ENCODE data around the gene ZDHHC20. TPM values are rescaled to one million over a fixed set of nuclear protein-coding genes. Genes with fewer than 3 reads are reported as not detected.

ZDHHC20 gene
- total RNA-seq: 95.6 TPM

DNA sequence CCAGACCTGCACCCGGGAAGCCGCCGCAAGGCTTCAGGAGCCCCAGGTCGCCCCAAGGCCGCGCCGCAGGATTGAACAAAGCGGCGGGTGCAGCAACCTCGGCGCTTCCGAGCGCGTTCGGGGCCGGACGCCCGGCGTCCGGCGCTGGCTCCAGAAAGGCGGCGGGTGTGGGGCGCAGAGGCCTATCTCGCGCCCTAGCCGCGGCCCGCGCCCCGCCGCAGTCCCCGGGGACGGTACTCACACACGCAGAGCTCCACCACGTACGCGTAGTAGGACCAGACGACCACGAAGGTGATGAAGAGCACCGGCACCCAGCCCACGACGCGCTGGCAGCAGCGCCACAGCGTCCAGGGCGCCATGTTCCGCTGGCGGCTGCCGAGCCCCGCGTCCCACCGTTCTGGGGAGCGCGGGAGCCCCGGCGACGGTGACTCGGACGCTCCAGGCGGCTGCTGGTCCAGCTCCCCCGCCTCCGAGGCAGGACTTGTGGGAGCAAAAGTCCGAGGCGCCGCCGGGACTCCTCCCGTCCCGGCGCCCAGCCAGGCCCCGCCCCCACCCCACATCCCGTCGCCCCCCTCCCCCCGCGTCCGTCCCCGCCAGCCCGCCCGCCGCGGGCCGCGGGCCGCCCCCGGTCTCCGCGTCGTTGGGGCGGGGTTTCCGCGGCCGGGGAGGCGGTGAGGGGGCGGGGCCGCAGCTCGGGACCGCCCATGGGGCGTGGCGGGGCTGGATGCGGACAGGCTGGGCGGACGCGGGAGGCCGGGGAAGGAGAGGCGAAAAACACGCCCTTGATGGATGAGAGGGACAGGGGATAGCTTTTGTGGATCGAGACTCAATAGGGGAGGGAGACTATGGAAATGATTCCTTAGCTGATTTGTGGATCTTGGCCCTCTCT is at the start of gene ZDHHC20:
Gene ZDHHC20 (minus strand): TSS at position 491 of the 889 bp plus-strand sequence. CDS start 132 bp downstream, at position 359.
- DNase-seq (ENCODE audit: low spot score): peak; percentile 92

DNA sequence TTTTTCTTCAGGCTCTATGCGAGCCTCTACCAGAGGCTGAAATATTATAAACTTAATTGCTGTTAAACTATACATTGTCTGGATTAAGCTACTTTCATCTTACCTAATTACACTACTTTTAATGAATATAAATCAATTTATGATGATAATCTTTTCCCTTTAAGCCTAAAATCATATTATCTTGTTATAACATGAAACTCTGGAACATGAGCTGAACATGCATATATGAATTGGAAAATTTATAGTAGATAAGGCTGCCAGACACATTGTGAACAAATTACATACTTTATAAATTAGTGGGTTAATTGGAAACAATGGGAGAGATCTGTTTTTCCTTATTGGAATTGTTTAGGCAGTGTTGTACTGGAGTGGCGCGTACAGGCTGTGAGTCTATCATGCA is 45.3 kb upstream of the ZDHHC20 start:
- DNase-seq (ENCODE audit: low spot score): no peak

DNA sequence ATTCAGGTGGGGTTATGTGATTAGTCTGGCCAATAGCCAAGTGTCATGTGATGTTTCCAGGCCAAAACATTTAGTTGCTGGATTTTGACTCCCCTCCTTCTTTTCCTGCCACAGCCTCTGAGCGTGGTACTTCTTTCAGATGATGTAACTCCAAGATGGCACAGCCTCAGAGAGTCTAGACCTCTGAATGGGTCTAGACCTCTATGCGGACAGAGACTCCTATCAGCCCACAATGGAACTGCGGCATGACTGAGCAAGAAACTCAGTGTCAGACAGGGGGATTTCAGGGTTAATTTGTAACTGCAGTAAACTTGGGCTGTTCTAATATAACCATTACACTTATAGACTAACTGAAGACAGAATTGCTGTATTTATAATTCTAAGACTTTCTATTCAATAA is 42.6 kb upstream of the ZDHHC20 start:
- DNase-seq (ENCODE audit: low spot score): no peak

DNA sequence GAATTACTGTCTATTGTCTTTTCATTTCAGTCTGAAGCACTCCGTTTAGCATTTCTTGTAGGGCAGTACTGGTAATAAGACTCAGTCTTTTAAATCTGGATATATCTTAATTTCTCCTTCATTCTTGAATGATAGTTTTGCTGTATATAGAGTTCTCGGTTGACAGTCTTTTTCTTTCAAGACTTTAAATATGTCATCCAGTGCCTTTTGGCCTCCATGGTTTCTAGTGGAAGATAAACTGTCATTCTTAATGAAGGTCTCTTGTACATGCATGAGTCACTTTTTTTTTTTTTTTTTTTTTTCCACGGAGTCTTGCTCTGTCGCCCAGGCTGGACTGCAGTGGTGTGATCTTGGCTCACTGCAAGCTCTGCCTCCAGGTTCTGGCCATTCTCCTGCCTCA is 27.2 kb upstream of the ZDHHC20 start:
- DNase-seq (ENCODE audit: low spot score): no peak

- DNase-seq (ENCODE audit: low spot score): no peak
These were observed 24.6 kb upstream of the ZDHHC20 start for GRCh38 chr13:21483748-21484147.

GRCh38 chr13:21481359-21481758 is 22.3 kb upstream of the ZDHHC20 start:
- DNase-seq (ENCODE audit: low spot score): no peak

DNA sequence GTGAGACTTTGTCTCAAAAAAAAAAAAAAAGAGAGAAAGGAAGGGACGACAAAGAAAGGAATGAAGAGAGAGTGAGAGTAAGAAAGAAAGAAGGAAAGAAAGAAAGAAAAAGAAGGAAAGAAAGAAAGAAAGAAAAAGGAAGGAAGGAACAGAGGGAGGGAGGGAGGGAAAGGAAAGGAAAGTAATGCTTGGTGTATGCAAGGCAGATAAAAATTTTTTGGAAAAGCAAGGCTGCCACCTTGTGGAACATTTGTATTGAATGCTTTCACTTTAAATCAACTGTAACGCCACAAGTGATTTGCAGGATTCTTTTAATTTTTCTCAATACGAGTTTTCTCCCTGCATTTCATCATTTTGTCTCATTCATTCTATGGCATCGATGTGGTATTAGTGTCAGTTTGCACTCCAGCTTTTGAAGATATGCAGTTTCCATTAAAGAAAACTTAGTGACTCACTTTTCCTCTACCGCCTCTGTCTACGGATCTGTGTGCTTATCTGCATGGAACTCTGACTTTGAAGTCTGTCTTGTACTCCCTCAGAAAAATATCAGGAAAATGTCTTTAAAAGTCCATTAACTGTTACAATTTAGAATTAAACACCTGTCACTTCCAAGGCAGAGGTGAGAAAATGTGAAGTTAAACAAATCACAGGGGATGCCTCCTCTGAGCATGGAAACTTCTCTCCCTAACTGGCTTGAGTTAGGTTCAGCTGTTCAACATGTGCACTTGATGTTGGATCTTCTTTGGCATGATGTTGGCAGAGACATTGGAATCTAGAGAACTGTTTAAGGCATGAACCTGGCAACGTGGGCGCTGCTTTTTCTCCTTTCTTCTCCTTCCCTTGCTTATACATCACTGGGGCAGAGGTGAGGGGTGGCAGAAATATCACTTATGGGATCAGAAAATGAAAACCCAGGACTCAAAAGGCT is 20.0 kb upstream of the ZDHHC20 start:
- peak; percentile 58 for DNase-seq (ENCODE audit: low spot score)

- DNase-seq (ENCODE audit: low spot score): peak; percentile 86
These were observed 17.9 kb upstream of the ZDHHC20 start for GRCh38 chr13:21476893-21477472.

DNA sequence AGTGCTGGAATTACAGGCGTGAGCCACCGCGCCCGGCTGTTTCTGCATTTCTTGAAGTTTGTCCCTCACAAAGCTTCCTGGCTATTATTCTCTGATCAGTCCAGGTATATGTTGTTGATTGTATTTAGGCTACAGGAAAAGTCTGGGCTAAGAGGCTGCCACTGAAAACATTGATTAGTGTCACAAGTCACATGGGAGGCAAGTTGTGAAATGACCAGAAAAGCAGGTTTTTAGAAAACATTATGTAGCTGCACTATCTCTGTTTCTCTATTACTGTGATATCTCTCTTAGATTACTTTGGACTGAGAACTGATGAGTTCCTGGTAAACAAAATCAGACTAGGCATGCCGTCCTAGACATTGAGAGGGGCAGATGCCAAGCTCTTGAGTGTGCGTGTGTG is 16.0 kb upstream of the ZDHHC20 start:
- no peak for DNase-seq (ENCODE audit: low spot score)

DNA sequence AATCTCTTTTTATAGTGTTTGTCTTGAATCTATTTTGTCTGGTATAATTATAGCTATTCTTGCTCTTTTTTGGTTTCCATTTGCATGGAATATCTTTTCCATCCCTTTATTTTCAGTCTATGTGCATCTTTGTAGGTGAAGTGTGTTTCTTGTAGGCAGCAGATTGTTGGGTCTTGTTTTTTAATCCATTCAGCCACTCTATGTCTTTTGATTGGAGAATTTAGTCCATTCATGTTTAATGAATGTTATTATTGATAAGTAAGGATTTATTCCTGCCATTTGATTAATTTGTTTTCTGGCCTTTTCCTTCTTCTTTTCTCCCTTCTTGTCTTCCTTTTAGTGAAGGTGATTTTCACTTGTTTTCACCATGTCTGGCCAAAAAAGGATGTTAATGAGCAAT is 11.7 kb upstream of the ZDHHC20 start:
- DNase-seq (ENCODE audit: low spot score): no peak

- DNase-seq (ENCODE audit: low spot score): no peak
These were observed 7.4 kb upstream of the ZDHHC20 start for GRCh38 chr13:21466527-21466926.

- DNase-seq (ENCODE audit: low spot score): peak; percentile 76
These were observed 6.6 kb upstream of the ZDHHC20 start for GRCh38 chr13:21465710-21466160.

- no peak for DNase-seq (ENCODE audit: low spot score)
These were observed 4.3 kb upstream of the ZDHHC20 start for GRCh38 chr13:21463424-21463823.

DNA sequence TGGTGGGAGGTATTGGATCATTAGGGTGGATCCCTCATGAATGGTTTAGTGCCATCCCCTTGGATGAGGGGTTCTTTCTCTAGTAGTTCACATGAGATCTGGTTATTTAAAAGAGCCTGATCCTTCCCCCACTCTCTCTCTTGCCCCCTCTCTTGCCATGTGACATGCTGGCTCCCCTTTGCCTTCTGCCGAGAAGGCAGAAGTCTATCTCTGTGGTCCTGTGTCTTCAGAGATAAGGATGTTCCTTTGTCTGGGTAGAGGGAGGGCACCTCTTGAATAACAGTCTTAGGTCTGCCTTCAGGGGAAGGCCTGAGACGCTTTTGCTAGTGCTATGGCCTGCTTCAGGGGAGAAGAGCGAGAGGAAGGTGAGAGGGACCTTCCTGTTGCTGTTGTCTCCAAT is 2.0 kb upstream of the ZDHHC20 start:
- no peak for DNase-seq (ENCODE audit: low spot score)

- DNase-seq (ENCODE audit: low spot score): peak; percentile 72
These were observed 671 bp downstream of the ZDHHC20 start for GRCh38 chr13:21458451-21458812.

- DNase-seq (ENCODE audit: low spot score): no peak
These were observed 5.6 kb downstream of the ZDHHC20 start for GRCh38 chr13:21453387-21454081.

- DNase-seq (ENCODE audit: low spot score): no peak
These were observed 8.2 kb downstream of the ZDHHC20 start for GRCh38 chr13:21450936-21451335.

- no peak for DNase-seq (ENCODE audit: low spot score)
These were observed 12.4 kb downstream of the ZDHHC20 start for GRCh38 chr13:21446656-21447055.

DNA sequence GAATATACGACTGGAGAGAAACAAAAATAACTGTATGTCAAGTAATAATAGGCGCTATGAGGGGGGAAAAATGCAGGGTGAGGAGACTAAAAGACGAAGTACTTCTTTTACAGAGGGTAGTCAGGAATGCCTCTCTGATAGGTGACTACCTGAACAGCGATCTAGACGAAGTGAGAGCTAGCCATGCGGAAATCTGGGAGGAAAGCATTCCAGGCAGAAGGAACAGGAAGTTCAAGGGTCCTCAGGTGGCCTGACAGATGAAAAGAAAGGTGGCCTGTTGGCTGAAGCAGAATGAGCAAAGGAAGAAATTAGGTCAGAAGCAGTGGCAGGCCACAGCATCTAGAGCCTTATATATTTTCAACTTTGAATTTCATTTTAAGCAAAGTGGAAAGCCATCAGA is 13.3 kb downstream of the ZDHHC20 start:
- DNase-seq (ENCODE audit: low spot score): no peak

GRCh38 chr13:21443171-21443570 is 15.9 kb downstream of the ZDHHC20 start:
- DNase-seq (ENCODE audit: low spot score): no peak

- DNase-seq (ENCODE audit: low spot score): no peak
These were observed 22.5 kb downstream of the ZDHHC20 start for GRCh38 chr13:21436582-21436981.
